ENCODE results near the gene SPHK1.

Gene SPHK1

DNA sequence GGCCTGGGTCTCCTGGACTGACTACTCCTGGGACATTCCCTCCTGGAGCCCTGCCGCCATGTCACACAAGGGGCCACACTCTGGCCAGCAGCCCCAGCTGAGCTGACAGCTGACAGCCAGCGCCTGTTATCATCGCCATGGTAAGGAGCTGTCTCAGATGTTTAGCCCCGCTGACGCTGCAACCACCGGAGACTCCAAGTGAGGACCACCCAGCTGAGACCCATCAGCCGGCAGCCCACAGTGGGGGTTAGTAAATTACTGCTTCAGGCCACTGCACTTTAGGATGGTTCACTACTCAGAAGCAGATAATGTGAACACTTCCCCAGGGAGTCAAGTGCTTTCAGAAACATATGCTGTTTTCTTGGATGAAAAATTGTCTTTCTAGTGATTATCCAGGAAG lies 14.6 kb upstream of the SPHK1 start:
- H3F3A ChIP-seq (ENCODE audit: insufficient read depth, low read length): no peaks in the 10 kb centered on the region
- no peak for TF ChIP-seq EZH2 (IDR thresholded peaks at IDR 0.05; ENCODE audit: borderline replicate concordance, low read length)
- TF ChIP-seq, protein P1, sequence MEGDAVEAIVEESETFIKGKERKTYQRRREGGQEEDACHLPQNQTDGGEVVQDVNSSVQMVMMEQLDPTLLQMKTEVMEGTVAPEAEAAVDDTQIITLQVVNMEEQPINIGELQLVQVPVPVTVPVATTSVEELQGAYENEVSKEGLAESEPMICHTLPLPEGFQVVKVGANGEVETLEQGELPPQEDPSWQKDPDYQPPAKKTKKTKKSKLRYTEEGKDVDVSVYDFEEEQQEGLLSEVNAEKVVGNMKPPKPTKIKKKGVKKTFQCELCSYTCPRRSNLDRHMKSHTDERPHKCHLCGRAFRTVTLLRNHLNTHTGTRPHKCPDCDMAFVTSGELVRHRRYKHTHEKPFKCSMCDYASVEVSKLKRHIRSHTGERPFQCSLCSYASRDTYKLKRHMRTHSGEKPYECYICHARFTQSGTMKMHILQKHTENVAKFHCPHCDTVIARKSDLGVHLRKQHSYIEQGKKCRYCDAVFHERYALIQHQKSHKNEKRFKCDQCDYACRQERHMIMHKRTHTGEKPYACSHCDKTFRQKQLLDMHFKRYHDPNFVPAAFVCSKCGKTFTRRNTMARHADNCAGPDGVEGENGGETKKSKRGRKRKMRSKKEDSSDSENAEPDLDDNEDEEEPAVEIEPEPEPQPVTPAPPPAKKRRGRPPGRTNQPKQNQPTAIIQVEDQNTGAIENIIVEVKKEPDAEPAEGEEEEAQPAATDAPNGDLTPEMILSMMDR (IDR thresholded peaks at IDR 0.05; ENCODE audit: low read length): no peak
- H4K20me1 ChIP-seq (ENCODE audit: insufficient read depth, low read length): no peaks in the 10 kb centered on the region
- no peaks in the 10 kb centered on the region for H3K79me2 ChIP-seq (ENCODE audit: insufficient read depth, low read length)
- H3K36me3 ChIP-seq (ENCODE audit: insufficient read depth, low read length): no peaks in the 10 kb centered on the region
- H2AFZ ChIP-seq (ENCODE audit: low read length): no peak overlapping the region
- no peak overlapping the region for H3K4me3 ChIP-seq (ENCODE audit: low read depth, low read length, poor library complexity, severe bottlenecking)
- H3K9me2 ChIP-seq (ENCODE audit: low read depth, low read length): no peaks in the 10 kb centered on the region
- H3K9ac ChIP-seq (ENCODE audit: low read length): no peak overlapping the region
- H3K9me3 ChIP-seq (ENCODE audit: low read length): no peaks in the 10 kb centered on the region
- H3K27me3 ChIP-seq (ENCODE audit: insufficient read depth, low read length): no peaks in the 10 kb centered on the region
- no peak overlapping the region for H3K4me2 ChIP-seq (ENCODE audit: low read length)
- H3K4me1 ChIP-seq (ENCODE audit: insufficient read depth, low read length, severe bottlenecking): peaks cover 10% of the 10 kb centered on the region
- no peak overlapping the region for H3K27ac ChIP-seq (ENCODE audit: low read depth, low read length, poor library complexity, severe bottlenecking)

GRCh38 chr17:76370261-76370993 lies 14.0 kb upstream of the SPHK1 start:
- Histone ChIP-seq H3K9me3 (ENCODE audit: low read length) (no peaks in the 10 kb centered on the region), H3K4me1 (ENCODE audit: insufficient read depth, low read length, severe bottlenecking) (peaks cover 10% of the 10 kb centered on the region), H2AFZ (ENCODE audit: low read length) (no peak overlapping the region), H3K79me2 (ENCODE audit: insufficient read depth, low read length) (no peaks in the 10 kb centered on the region), H3K9me2 (ENCODE audit: low read depth, low read length) (no peaks in the 10 kb centered on the region), H3K4me3 (ENCODE audit: low read depth, low read length, poor library complexity, severe bottlenecking) (no peak overlapping the region), H3K27ac (ENCODE audit: low read depth, low read length, poor library complexity, severe bottlenecking) (no peak overlapping the region), H3K9ac (ENCODE audit: low read length) (no peak overlapping the region), H3K27me3 (ENCODE audit: insufficient read depth, low read length) (no peaks in the 10 kb centered on the region), H3K36me3 (ENCODE audit: insufficient read depth, low read length) (no peaks in the 10 kb centered on the region), H3F3A (ENCODE audit: insufficient read depth, low read length) (no peaks in the 10 kb centered on the region), H4K20me1 (ENCODE audit: insufficient read depth, low read length) (no peaks in the 10 kb centered on the region), H3K4me2 (ENCODE audit: low read length) (no peak overlapping the region)
- TF ChIP-seq, protein P1 (IDR thresholded peaks at IDR 0.05; ENCODE audit: low read length): peak; percentile 94
- no peak for TF ChIP-seq EZH2 (IDR thresholded peaks at IDR 0.05; ENCODE audit: borderline replicate concordance, low read length)

DNA sequence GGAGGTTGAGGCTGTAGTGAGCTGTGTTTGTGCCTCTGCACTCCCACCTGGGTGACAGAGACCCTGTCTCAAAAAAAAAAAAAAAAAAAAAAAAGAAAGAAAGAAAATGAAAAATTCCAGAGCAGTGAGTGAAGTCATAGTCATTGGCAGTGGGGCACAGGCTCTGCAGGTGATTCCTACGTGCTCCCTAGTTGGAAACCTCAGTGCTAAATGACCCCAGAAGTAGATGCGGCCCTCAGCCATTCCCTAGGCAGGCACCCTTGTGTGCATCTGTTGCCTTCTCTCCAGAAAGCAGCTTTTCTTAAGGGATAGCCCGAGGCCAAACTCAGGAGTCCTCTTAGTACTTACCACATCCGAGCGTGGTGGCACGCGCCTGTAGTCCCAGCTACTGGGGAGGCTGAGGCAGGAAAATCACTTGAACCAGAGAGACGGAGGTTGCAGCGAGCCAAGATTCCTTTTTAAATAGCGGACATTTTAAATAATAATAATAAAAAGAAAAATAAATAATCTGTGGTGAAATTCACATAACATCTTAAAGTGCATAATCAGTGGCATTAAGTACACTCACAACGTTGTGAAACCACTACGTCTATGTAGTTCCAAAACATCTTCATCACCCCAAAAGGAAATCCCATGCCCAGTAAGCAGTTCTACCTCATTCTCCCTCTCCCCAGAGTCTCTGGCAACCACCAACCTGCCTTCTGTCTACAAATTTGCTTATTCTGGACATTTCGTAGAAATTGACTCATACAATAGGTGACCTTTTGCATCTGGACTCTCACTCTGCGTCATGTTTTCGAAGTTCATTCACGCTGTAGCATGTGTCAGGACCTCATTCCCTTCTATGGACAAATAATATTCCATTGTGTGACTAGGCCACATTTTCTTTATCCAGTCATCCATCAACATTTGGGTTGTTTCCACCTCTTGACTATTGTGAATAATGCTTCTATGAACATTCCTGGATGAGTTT lies 12.5 kb upstream of the SPHK1 start:
- TF ChIP-seq EZH2 (IDR thresholded peaks at IDR 0.05; ENCODE audit: borderline replicate concordance, low read length): no peak
- TF ChIP-seq, protein P1 (IDR thresholded peaks at IDR 0.05; ENCODE audit: low read length): no peak
- no peak overlapping the region for H3K27ac ChIP-seq (ENCODE audit: low read depth, low read length, poor library complexity, severe bottlenecking)
- no peaks in the 10 kb centered on the region for H3K36me3 ChIP-seq (ENCODE audit: insufficient read depth, low read length)
- H3K4me1 ChIP-seq (ENCODE audit: insufficient read depth, low read length, severe bottlenecking): peaks cover 10% of the 10 kb centered on the region
- H3K79me2 ChIP-seq (ENCODE audit: insufficient read depth, low read length): no peaks in the 10 kb centered on the region
- H3K9me3 ChIP-seq (ENCODE audit: low read length): no peaks in the 10 kb centered on the region
- no peaks in the 10 kb centered on the region for H3K27me3 ChIP-seq (ENCODE audit: insufficient read depth, low read length)
- H3F3A ChIP-seq (ENCODE audit: insufficient read depth, low read length): no peaks in the 10 kb centered on the region
- H4K20me1 ChIP-seq (ENCODE audit: insufficient read depth, low read length): no peaks in the 10 kb centered on the region
- H3K9ac ChIP-seq (ENCODE audit: low read length): no peak overlapping the region
- no peak overlapping the region for H2AFZ ChIP-seq (ENCODE audit: low read length)
- H3K9me2 ChIP-seq (ENCODE audit: low read depth, low read length): no peaks in the 10 kb centered on the region
- H3K4me3 ChIP-seq (ENCODE audit: low read depth, low read length, poor library complexity, severe bottlenecking): no peak overlapping the region
- H3K4me2 ChIP-seq (ENCODE audit: low read length): no peak overlapping the region

Measured in OCI-LY1 (cell line).